Suprapubic skin (tissue), 3 donors: Measurements from ENCODE around the gene TMEM135.

Experiments used
- EP300 ChIP-seq: sonication (generic); formaldehyde crosslinking; IDR thresholded peaks from one replicate; pipeline ENCODE4 v1.6.1; 2017; ENCODE audit warnings: antibody characterized with exemption
- POLR2A ChIP-seq, 2 donors: fragments of 450-650 bp; IDR thresholded peaks; one replicate each; pipeline ENCODE4 v1.6.1; 2017; ENCODE audit warnings: antibody characterized with exemption in 2 of 2, mild to moderate bottlenecking in 2 of 2, moderate library complexity in 2 of 2
- TF ChIP-seq, protein P1 (sequence below), 2 donors: fragments of 200-600 bp in 1 of 2; fragments of 450-650 bp in 1 of 2; sonication (generic) in 1 of 2; IDR thresholded peaks; one replicate each; pipeline ENCODE4 v1.5.1; 2016 to 2019; ENCODE audit warnings: antibody characterized with exemption in 2 of 2, mild to moderate bottlenecking in 1 of 2, moderate library complexity in 1 of 2

DNA sequence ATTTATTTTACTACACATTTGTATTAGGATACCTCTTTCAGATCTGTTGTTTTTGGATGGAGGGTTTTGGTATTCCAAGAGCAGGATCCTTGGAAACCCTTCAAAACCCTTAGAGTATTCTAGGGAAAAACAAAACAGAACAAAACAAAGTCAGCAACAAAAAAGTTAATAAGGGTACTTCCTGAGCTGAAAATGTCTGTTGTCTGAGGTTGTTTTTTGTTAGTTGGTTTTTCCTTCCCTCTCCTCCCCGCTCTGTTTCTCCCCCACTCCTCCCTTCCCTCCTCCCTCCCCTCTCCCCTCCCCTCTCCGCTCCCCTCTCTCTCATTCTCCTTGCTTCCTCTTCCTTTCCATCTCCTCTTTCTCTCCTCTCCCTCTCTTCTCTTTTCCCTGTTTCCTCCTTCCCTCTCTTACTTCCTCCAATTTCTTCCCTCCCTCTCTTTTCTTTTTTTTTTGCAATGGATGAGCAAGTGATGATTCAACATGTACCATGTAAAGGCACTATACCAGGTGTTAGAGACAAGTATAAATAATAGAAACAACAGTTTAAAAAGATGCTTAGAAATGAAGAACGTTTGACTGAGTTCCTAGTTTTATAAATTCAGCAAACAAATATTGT is 160.6 kb downstream of the TMEM135 start:
- TF ChIP-seq, protein P1, sequence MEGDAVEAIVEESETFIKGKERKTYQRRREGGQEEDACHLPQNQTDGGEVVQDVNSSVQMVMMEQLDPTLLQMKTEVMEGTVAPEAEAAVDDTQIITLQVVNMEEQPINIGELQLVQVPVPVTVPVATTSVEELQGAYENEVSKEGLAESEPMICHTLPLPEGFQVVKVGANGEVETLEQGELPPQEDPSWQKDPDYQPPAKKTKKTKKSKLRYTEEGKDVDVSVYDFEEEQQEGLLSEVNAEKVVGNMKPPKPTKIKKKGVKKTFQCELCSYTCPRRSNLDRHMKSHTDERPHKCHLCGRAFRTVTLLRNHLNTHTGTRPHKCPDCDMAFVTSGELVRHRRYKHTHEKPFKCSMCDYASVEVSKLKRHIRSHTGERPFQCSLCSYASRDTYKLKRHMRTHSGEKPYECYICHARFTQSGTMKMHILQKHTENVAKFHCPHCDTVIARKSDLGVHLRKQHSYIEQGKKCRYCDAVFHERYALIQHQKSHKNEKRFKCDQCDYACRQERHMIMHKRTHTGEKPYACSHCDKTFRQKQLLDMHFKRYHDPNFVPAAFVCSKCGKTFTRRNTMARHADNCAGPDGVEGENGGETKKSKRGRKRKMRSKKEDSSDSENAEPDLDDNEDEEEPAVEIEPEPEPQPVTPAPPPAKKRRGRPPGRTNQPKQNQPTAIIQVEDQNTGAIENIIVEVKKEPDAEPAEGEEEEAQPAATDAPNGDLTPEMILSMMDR (IDR thresholded peaks at IDR 0.05) = no peak
- TF ChIP-seq EP300 (no peak), POLR2A (IDR thresholded peaks at IDR 0.05) (no peak)
